MM.1S (cell line): ENCODE data around the gene CALCR.

Experiments
- CTCF ChIP-seq: fragments of 300-600 bp; sonication (generic); IDR thresholded peaks from 2 replicates; pipeline ENCODE4 v1.5.1; 2016; ENCODE audit warnings: antibody characterized with exemption, low read length, mixed read lengths
- EZH2phosphoT487 ChIP-seq: fragments of 300-600 bp; sonication (generic); IDR thresholded peaks from 2 replicates; pipeline ENCODE4 v1.6.1; 2018; ENCODE audit warnings: antibody characterized with exemption, low read length

- TF ChIP-seq CTCF (no peak), EZH2phosphoT487 (no peak)
These were observed 148.3 kb downstream of the CALCR start for GRCh38 chr7:93426155-93426696.
